OCI-LY3 (cell line): ENCODE measurements around the gene AFDN.

Source experiments
- H2AFZ ChIP-seq: fragments of 200-600, 300-600 bp; shearing (Covaris generic); 2 replicates; pipeline ENCODE4 v1.6.0; 2014; ENCODE audit warnings: antibody characterized with exemption, low read depth, low read length
- H3K27ac ChIP-seq: fragments of 200-600, 300-600 bp; sonication (generic); 2 replicates; pipeline ENCODE4 v1.5.1; 2014; ENCODE audit warnings: mild to moderate bottlenecking, low read length, moderate library complexity, mixed read lengths
- H3K27me3 ChIP-seq: fragments of 200-600, 300-600 bp; sonication (generic); 2 replicates; pipeline ENCODE4 v1.6.1; 2014; ENCODE audit warnings: low read depth, low read length, mixed read lengths
- H3K36me3 ChIP-seq: fragments of 200-600, 300-600 bp; sonication (generic); replicated peaks from 2 replicates; pipeline ENCODE3; 2014; ENCODE audit warnings: low read depth, low read length, mixed read lengths
- H3K4me1 ChIP-seq: fragments of 300-600, 200-600 bp; sonication (generic); 2 replicates; pipeline ENCODE4 v1.6.1; 2014; ENCODE audit warnings: low read length, mixed read lengths
- H3K4me2 ChIP-seq: fragments of 200-600, 300-600 bp; sonication (generic); 2 replicates; pipeline ENCODE4 v1.6.1; 2014; ENCODE audit warnings: low read length, mixed read lengths
- H3K4me3 ChIP-seq: fragments of 300-600, 200-600 bp; sonication (generic); 2 replicates; pipeline ENCODE4 v1.5.1; 2014; ENCODE audit warnings: antibody characterized with exemption, mild to moderate bottlenecking, low read length, moderate library complexity
- H3K79me2 ChIP-seq: fragments of 300-600, 200-600 bp; shearing (Covaris generic); 2 replicates; pipeline ENCODE4 v1.6.1; 2014; ENCODE audit warnings: mild to moderate bottlenecking, low read length, mixed read lengths
- H3K9ac ChIP-seq: fragments of 300-600, 200-600 bp; shearing (Covaris generic); 2 replicates; pipeline ENCODE4 v1.6.0; 2014; ENCODE audit warnings: mild to moderate bottlenecking, low read length, moderate library complexity
- H3K9me3 ChIP-seq: fragments of 200-600, 300-600 bp; shearing (Covaris generic); 2 replicates; pipeline ENCODE4 v1.6.1; 2014; ENCODE audit warnings: low read length, mixed read lengths; ENCODE audit not compliant: insufficient read depth
- H4K20me1 ChIP-seq: fragments of 200-600, 300-600 bp; sonication (generic); 2 replicates; pipeline ENCODE4 v1.6.1; 2016; ENCODE audit warnings: low read length, mixed read lengths; ENCODE audit not compliant: insufficient read depth
- EZH2phosphoT487 ChIP-seq: fragments of 200-600 bp; shearing (Covaris generic); IDR thresholded peaks from 2 replicates; pipeline ENCODE4 v1.6.1; 2018; ENCODE audit warnings: antibody characterized with exemption, mixed run types, low read depth
- TF ChIP-seq, protein P1 (sequence below): fragments of 200-600, 300-600 bp; sonication (generic); IDR thresholded peaks from 2 replicates; pipeline ENCODE4 v1.5.1; 2014; ENCODE audit warnings: antibody characterized with exemption, low read length, low read depth

The AFDN gene

DNA sequence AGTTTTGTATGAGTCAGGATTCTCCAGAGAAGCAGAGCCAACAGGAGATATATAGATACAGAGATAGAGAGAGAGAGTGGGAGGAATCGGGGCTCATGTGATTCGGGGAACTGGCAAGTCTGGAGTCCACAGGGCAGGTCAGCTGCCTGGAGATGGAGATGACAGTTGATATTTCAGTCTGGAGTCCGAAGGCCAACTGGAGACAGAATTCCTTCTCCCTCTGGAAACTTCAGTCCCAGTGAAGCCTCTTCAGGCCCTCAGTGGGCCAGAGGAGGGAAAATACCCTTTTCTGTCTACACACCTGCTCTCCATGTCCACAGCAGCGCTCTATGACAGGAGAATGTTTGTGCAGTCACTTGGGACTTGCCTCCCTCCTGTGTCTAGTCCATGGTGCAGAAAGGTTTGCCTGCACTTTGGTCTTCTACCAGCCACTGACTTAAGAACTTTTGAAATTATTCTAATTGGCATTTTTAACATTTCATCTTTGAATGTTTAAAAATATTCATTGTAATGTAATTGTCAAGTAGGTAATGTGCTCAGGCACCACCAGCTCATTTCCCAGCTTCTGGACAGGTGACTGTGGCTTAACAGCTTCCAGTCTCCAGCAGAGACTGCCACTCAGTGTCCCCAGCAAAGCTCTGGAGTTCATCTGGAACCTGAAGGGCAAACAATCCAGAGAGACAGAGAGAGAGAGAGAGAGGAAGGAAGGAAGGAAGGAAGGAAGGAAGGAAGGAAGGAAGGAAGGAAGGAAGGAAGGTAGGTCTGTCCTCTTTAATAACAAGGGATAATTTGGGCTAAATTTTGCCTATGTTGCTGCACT is 43.8 kb upstream of the AFDN start:
- Histone ChIP-seq H2AFZ (no peak overlapping the region), H3K27me3 (no peaks in the 10 kb centered on the region), H3K4me2 (no peak overlapping the region), H3K4me3 (no peak overlapping the region), H3K9me3 (no peaks in the 10 kb centered on the region), H3K79me2 (no peaks in the 10 kb centered on the region), H3K4me1 (peaks cover 27% of the 10 kb centered on the region), H3K9ac (no peak overlapping the region), H4K20me1 (no peaks in the 10 kb centered on the region), H3K36me3 (no peaks in the 10 kb centered on the region), H3K27ac (no peak overlapping the region)
- TF ChIP-seq EZH2phosphoT487: no peak
- TF ChIP-seq, protein P1, sequence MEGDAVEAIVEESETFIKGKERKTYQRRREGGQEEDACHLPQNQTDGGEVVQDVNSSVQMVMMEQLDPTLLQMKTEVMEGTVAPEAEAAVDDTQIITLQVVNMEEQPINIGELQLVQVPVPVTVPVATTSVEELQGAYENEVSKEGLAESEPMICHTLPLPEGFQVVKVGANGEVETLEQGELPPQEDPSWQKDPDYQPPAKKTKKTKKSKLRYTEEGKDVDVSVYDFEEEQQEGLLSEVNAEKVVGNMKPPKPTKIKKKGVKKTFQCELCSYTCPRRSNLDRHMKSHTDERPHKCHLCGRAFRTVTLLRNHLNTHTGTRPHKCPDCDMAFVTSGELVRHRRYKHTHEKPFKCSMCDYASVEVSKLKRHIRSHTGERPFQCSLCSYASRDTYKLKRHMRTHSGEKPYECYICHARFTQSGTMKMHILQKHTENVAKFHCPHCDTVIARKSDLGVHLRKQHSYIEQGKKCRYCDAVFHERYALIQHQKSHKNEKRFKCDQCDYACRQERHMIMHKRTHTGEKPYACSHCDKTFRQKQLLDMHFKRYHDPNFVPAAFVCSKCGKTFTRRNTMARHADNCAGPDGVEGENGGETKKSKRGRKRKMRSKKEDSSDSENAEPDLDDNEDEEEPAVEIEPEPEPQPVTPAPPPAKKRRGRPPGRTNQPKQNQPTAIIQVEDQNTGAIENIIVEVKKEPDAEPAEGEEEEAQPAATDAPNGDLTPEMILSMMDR: no peak

DNA sequence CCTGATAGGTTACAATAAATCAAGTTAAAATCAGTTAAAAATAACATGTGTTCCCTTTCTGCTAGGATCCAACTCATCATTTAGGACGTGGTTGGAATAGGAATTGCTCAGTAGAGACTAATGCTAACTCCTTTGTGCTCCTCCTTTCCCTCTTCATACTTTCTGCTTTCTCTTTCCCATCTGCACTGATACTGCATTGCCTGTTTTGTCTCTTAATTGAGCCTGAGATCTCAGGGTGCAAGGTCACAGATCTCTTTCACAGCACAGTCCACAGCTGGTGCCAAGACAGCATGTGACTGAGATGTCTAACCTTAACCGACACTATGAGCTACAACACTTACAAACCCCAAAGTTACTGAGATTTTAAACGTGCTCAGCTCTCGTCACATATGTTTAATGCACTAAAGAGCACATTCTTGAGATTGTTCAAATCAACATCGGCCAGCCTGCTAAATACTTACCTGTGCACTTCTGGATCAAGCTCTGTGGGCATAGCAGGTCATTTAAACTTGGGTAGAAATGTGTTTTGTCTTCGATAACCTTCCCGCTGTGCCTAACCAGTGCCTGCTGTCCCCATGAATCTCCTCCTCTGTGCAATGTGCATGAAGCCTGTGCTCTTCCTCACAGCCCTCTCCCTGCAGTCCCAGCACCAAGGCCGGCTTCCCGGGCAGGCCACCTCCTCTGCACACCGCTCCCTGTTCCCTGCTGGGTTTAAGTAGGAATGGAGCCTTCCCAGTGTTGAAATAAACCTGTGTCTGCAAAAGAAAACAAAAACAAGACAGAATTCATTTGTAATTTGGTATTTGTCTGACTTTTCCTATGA is 39.6 kb upstream of the AFDN start:
- peak overlapping the region; percentile 38 for H3K4me2 ChIP-seq
- H3K9me3 ChIP-seq: no peaks in the 10 kb centered on the region
- no peak overlapping the region for H3K9ac ChIP-seq
- H2AFZ ChIP-seq: no peak overlapping the region
- no peaks in the 10 kb centered on the region for H3K36me3 ChIP-seq
- peaks cover 51% of the 10 kb centered on the region for H3K4me1 ChIP-seq
- H3K79me2 ChIP-seq: peaks cover 12% of the 10 kb centered on the region; the same call in 1 of the 2 replicates
- 0 out of 2 replicates have a peak overlapping the region, but pooled peaks have one; percentile 9 for H3K4me3 ChIP-seq
- no peaks in the 10 kb centered on the region for H4K20me1 ChIP-seq
- no peaks in the 10 kb centered on the region for H3K27me3 ChIP-seq
- H3K27ac ChIP-seq: no peak overlapping the region
- TF ChIP-seq, protein P1: no peak
- TF ChIP-seq EZH2phosphoT487: no peak

DNA sequence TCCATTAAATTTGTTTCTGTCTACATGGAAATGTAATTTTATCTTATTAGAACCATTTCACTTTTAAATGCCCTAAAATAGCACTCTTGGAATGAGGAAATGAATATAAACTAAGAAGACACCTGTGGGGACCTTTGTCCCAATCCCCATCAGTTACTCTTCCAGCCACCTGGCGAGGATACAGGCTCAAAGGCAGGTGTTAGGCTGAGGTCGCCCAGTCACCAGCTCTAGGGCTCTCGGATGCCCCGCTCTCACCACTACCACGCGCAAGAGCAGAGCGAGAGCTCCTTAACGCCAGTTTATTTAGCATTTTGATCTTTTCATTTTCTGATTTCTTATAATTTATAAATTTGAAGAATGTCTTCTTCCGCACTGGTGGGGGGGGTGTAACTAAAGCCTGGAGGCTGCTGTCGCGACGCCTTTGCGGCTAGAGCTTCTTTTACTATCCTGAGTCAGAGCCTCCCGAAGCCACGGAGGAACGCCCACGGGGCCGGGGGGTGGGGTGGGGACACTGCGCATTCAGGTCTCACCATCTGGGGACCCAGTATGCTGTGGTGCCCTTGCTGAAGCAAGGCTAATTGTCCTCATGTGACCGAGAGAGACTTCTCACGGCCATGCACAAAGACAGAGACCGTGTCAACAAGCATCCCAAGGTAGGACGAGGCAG is 38.7 kb upstream of the AFDN start:
- no peaks in the 10 kb centered on the region for H3K9me3 ChIP-seq
- peak overlapping the region; percentile 38 for H3K4me2 ChIP-seq
- H3K4me3 ChIP-seq: peak overlapping the region; percentile 9
- TF ChIP-seq, protein P1: no peak
- no peak for TF ChIP-seq EZH2phosphoT487
- H3K9ac ChIP-seq: no peak overlapping the region
- peaks cover 60% of the 10 kb centered on the region for H3K4me1 ChIP-seq
- H3K27ac ChIP-seq: no peak overlapping the region
- no peaks in the 10 kb centered on the region for H3K27me3 ChIP-seq
- no peaks in the 10 kb centered on the region for H4K20me1 ChIP-seq
- no peak overlapping the region for H2AFZ ChIP-seq
- peaks cover 12% of the 10 kb centered on the region; the same call in 1 of the 2 replicates for H3K79me2 ChIP-seq
- H3K36me3 ChIP-seq: peaks cover 1% of the 10 kb centered on the region
